Stimulated activated CD8-positive, alpha-beta memory T cell treated with anti-CD3 and anti-CD28 coated beads, Interleukin-7, amount 100 ng/mL, for 4 hours (primary cell): ENCODE measurements around the gene AOPEP.

Source experiments
- DNase-seq, 2 donors: peaks; one replicate each; pipeline ENCODE4 v3.0.0-alpha.2; 2020; ENCODE audit warnings: low read depth in 2 of 2

The AOPEP gene

GRCh38 chr9:94915476-94916450 lies 189.3 kb downstream of the AOPEP start:
- no peak for DNase-seq

DNA sequence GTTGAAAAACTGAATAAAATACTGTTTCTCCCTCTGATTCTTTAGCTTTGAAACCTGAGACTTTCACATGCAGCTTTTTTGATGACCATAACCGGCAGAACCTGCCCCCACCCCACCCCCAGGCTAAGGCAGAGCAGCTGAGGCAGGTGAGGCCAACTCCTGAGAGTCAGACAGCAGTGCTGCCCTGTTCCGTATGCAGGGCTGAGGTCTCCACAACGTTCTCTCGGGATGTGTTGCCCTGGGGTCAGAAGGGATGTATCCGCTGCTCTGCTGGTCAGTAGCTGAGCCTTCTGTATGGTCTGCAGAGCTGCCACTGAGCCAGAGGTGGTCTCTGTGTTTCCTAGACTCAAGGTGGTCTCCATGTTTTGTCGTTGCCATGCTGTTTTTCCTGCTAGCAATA lies 190.5 kb downstream of the AOPEP start:
- DNase-seq, result no peak

- DNase-seq, result no peak
Observed at GRCh38 chr9:94918038-94918753, 191.7 kb downstream of the AOPEP start.

- no peak for DNase-seq
Observed at GRCh38 chr9:94919376-94920098, 193.0 kb downstream of the AOPEP start.

DNA sequence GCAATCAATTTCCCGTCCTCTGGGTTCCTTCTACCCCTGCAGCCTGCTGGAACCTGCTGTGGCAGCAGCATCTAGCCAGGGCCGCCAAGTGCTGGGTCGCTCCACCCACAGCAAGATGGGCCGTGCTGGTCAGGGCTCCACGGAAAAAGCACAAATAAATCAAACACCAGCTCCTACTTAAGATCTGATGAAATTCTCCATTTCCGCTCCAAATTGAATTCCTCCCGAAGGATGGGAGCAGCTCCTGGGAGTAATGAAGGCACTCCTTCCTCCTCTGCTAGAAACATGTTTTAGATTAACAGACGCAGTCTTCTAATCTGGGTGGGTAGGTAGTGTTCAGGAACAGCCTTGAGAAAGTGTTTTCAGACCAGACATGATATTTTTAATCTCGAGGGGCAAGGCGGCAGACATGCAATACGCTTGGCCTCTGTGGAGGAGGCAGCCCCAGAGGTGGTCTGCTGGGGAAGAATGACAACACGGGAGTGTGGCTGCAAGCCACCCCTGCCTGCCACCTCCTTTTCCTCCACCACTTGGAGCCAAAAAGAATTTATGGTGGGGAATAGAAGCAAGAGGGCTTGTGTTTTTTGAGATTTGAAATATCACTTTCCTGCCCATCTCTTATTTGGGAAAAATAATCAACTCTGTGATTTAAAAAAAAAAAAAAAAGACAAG lies 194.1 kb downstream of the AOPEP start:
- no peak for DNase-seq

GRCh38 chr9:94921092-94921471 lies 194.6 kb downstream of the AOPEP start:
- no peak for DNase-seq

DNA sequence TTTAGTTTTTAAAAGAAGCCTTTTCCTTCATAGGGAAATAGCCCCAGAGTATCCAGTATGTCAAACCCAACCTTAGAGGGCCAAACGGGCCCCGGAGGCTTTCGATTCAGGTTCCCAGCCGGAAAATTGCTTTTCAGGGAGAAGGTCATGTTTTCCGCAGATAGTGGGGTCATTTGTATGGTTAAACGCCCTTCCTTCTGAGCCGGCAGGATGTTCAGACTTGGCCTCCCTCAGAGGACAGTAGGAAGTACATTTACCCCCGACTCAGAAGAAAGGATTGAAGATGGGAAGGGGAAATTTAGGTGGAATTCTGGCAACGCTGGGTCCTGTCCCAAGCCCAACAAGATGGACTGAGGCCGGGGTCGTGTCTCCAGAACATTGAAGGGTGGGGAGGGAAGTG lies 195.2 kb downstream of the AOPEP start:
- no peak for DNase-seq

DNA sequence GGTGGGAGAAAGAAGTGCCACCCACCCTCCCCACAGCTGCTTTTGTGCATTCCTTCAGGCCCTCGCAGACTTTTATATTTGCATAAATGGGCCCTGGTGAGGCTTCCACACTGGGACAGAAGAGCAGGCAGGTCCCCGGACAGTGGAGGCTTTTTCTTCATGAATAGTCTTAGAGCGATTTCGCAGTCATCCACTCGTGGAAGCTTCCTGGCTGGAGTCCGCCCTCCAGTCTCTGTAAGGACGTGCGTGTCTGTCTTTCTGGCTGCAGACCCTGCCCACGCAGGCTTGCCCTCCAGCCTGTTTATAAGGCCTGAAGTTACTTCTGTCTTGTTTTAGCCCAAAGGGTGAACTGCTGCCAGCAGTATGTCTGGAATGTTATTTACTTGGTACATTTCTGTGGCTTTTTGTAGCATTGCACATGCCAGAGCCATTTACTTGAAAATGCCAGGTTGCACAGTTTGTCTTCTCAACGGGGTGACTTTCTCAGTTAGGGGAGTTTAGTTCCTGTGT lies 195.7 kb downstream of the AOPEP start:
- DNase-seq, result no peak

DNA sequence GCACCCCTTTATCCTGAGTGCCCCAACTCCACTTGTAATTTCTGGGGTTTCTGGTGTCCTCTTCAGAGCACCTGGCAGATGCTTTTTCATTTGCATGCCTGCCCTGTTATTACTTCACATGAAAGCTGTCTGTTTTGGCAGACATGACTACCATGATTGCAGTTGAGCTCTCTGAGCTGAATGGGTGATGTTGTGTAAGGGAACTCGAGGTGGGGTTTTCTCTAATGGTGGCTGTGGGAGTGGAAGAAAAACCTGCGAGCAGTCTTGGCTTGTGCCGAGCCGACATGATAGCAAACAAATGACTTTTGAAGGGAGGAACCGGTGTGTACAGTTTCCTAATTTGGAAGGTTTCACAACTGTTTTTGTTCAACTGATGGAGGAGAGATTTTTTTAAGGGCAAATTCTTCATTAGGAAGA lies 196.2 kb downstream of the AOPEP start:
- DNase-seq, result no peak

DNA sequence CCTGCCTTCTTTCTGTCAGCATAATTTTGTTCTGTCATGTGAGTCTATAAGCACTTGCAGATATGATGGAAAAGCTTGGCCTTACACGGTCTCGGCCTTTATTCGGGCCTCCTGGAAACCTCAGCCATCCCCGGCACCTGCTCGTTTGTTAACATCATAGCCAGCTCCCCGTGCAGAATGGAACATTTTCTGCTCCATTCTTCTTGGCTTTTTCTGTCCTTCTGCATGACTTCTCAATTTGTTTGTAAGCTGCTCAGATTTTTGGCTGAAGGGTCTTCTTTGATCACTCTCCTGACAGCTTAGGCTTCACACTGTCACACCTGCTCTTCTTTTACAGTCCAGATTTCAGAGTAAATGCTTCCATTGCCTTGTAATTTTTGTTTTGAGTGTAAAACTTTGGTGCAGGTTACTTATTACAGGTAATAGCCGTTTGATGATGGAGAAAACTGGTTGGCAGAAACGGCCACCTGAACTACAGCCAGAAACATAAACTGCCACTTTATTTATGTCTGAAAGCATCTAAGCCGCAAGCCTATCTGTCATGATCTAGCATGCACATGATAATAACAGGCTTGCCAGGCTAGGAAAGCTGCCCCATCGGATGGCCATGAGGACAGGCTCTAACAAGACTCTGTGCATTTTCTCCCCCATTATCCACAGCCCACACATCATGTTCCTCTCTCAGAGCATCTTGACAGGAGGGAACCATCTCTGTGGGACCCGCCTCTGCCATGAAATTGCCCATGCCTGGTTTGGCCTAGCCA lies 197.0 kb downstream of the AOPEP start:
- DNase-seq, result no peak

GRCh38 chr9:94925751-94926430 lies 199.4 kb downstream of the AOPEP start:
- no peak for DNase-seq

GRCh38 chr9:94926431-94926800 lies 199.9 kb downstream of the AOPEP start:
- DNase-seq, result no peak

GRCh38 chr9:94927048-94927761 lies 200.7 kb downstream of the AOPEP start:
- DNase-seq, result no peak

GRCh38 chr9:94927762-94928670 lies 201.5 kb downstream of the AOPEP start:
- no peak for DNase-seq

GRCh38 chr9:94928691-94929368 lies 202.3 kb downstream of the AOPEP start:
- DNase-seq, result no peak

DNA sequence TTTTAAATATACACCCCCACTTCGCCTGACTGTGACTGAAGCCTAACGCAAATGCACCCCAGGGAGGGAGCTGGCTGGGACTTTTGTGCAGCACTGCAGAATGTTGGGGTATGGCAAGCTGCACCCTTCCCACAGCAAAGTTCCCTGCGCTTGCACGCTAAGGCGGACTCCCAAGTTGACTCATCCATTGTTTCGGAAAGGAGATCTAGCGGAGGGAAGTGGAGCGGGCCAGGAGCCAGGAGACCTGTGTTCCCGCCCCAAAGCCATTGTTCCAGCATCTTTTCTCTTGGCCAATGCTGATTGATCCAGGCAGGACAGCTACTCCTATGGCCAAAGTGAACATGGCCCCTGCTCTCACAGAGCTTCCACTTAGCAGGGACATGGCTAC lies 202.9 kb downstream of the AOPEP start:
- no peak for DNase-seq

GRCh38 chr9:94931036-94931633 lies 204.6 kb downstream of the AOPEP start:
- no peak for DNase-seq

DNA sequence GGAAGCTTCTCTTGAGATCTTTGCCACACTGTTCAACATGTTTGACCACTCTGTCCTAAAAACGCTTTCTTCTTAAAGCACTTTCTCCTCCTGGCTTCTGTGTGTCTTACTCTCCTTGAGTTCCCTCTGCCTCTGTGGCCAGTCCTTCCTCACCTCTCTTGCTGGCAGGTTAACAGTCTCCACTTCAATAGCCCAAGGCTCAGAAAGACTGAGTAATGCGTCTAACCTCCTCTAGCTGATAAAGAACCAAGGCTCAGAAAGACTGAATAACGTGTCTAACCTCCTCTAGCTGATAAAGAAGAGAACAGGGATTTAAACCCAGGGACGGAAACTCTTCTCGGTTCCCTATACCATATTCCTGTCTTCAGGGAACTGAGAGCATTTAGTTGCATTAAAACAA lies 205.2 kb downstream of the AOPEP start:
- no peak for DNase-seq
